PC-9 (cell line): ENCODE results near the gene UBE2E2. TPM values are rescaled to one million over a fixed set of nuclear protein-coding genes. Genes with fewer than 3 reads are reported as not detected.

Source experiments
- BruUV-seq: library from RNA; stranded (reverse); fragments of 400-500 nt; replicated peaks from 2 replicates; lab custom pipeline; 2021; lab: Mats Ljungman, UMichigan
- CTCF ChIA-PET: fragments of 300-600 bp; sonication (Branson Sonifier 250); formaldehyde crosslinking; loops from one replicate; lab custom pipeline; 2022; ENCODE audit warnings: antibody characterized with exemption; lab: Charles Lee
- POLR2A ChIA-PET: fragments of 300-600 bp; sonication (Branson Sonifier 250); formaldehyde crosslinking; loops from one replicate; lab custom pipeline; 2022; ENCODE audit warnings: antibody characterized with exemption; ENCODE audit not compliant: unreplicated experiment; lab: Charles Lee
- DNase-seq, 2 experiments: peaks; one replicate each; pipeline versions ENCODE4 v3.0.0 to v3.0.0-alpha.2; 2015 to 2022; ENCODE audit warnings: mixed read lengths in 1 of 2
- H2AFZ ChIP-seq: fragments of 200-600 bp; sonication (generic); 2 replicates; pipeline ENCODE4 v1.8.1; 2017; ENCODE audit warnings: antibody characterized with exemption
- H3F3A ChIP-seq: fragments of 200-600 bp; sonication (generic); 2 replicates; pipeline ENCODE4 v1.8.1; 2017; ENCODE audit warnings: antibody characterized with exemption, mild to moderate bottlenecking, low read depth; ENCODE audit not compliant: insufficient read depth
- H3K27ac ChIP-seq: fragments of 200-600 bp; sonication (generic); 2 replicates; pipeline ENCODE4 v1.6.1; 2016; ENCODE audit warnings: mixed run types
- H3K27me3 ChIP-seq: fragments of 200-600 bp; sonication (generic); 2 replicates; pipeline ENCODE4 v1.6.1; 2016; ENCODE audit warnings: low read depth, mixed run types; ENCODE audit not compliant: insufficient read depth
- H3K36me3 ChIP-seq: fragments of 200-600 bp; sonication (generic); 2 replicates; pipeline ENCODE4 v1.6.1; 2016; ENCODE audit warnings: low read depth, mixed run types
- H3K4me1 ChIP-seq: fragments of 200-600 bp; sonication (generic); replicated peaks from 2 replicates; pipeline ENCODE4 v1.6.1; 2016; ENCODE audit warnings: mixed run types; ENCODE audit not compliant: insufficient read depth
- H3K4me2 ChIP-seq: fragments of 200-600 bp; sonication (generic); 2 replicates; pipeline ENCODE4 v1.6.1; 2017; ENCODE audit warnings: mixed run types
- H3K4me3 ChIP-seq: fragments of 200-600 bp; sonication (generic); 2 replicates; pipeline ENCODE4 v1.6.1; 2016; ENCODE audit warnings: mixed run types
- H3K79me2 ChIP-seq: fragments of 200-600 bp; sonication (generic); 2 replicates; pipeline ENCODE4 v1.6.1; 2017; ENCODE audit warnings: low read depth, mixed run types
- H3K9me2 ChIP-seq: fragments of 200-600 bp; sonication (generic); 2 replicates; pipeline ENCODE4 v1.8.1; 2017; ENCODE audit warnings: mild to moderate bottlenecking; ENCODE audit not compliant: insufficient read depth
- H3K9me3 ChIP-seq: fragments of 200-600 bp; sonication (generic); 2 replicates; pipeline ENCODE4 v1.8.1; 2016; ENCODE audit warnings: low read depth; ENCODE audit not compliant: insufficient read depth
- H4K20me1 ChIP-seq: fragments of 200-600 bp; sonication (generic); 2 replicates; pipeline ENCODE4 v1.8.1; 2017; ENCODE audit not compliant: insufficient read depth
- EZH2 ChIP-seq: fragments of 200-600 bp; sonication (generic); IDR thresholded peaks from 2 replicates; pipeline ENCODE4 v1.8.0; 2017; ENCODE audit warnings: antibody characterized with exemption, low read depth
- intact Hi-C: fragments of 100-400 bp; cut with micrococcal nuclease; formaldehyde crosslinking; loops from one replicate; pipeline ENCODE4 v1.10.0; 2022; ENCODE audit not compliant: unreplicated experiment
- total RNA-seq: library from RNA; stranded (reverse); gene quantifications from 2 replicates; pipeline ENCODE4 v1.2.3, GENCODE V29; 2021
- TF ChIP-seq, protein P1 (sequence below): fragments of 200-600 bp; sonication (generic); conservative IDR thresholded peaks from 2 replicates; pipeline ENCODE4 v1.6.1; 2017; ENCODE audit warnings: mixed run types, antibody characterized with exemption, mild to moderate bottlenecking, moderate library complexity

The UBE2E2 gene
- total RNA-seq, 1 experiment from 2014 or later, result 48.7 TPM

DNA sequence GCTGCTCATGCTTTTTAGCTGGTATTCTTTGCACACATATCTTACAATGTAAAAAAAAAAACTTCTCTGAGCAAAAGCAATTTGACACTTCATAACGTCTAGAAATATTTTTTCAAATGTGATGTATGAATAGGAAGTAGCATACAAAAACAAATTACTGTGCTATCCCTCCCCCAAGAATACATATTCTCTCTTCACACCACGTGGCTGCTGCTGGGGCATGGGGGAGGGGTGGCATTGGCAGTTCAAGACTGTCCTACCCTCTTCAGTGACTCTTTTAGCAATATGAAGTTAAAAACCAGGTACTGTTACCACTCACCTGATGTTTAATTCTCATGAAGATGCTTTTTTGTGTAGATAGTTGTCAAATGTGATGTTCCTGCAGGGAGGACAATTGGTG is 85.6 kb downstream of the UBE2E2 start:
- intact Hi-C loops, result no loop called here
- no peaks in the 10 kb centered on the region for H3K36me3 ChIP-seq
- CTCF ChIA-PET, result no interaction called here
- H3K4me2 ChIP-seq, result no peak overlapping the region
- POLR2A ChIA-PET, result no interaction called here
- no peak overlapping the region for H3K27ac ChIP-seq
- no peak overlapping the region for H2AFZ ChIP-seq
- H3K27me3 ChIP-seq, result no peaks in the 10 kb centered on the region
- TF ChIP-seq, protein P1, sequence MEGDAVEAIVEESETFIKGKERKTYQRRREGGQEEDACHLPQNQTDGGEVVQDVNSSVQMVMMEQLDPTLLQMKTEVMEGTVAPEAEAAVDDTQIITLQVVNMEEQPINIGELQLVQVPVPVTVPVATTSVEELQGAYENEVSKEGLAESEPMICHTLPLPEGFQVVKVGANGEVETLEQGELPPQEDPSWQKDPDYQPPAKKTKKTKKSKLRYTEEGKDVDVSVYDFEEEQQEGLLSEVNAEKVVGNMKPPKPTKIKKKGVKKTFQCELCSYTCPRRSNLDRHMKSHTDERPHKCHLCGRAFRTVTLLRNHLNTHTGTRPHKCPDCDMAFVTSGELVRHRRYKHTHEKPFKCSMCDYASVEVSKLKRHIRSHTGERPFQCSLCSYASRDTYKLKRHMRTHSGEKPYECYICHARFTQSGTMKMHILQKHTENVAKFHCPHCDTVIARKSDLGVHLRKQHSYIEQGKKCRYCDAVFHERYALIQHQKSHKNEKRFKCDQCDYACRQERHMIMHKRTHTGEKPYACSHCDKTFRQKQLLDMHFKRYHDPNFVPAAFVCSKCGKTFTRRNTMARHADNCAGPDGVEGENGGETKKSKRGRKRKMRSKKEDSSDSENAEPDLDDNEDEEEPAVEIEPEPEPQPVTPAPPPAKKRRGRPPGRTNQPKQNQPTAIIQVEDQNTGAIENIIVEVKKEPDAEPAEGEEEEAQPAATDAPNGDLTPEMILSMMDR, result no peak
- TF ChIP-seq EZH2, result no peak
- peaks cover 29% of the 10 kb centered on the region; the same call in 1 of the 2 replicates for H3K79me2 ChIP-seq
- no peaks in the 10 kb centered on the region for H3K4me1 ChIP-seq
- H3K4me3 ChIP-seq, result no peak overlapping the region
- H4K20me1 ChIP-seq, result peaks cover 29% of the 10 kb centered on the region
- BruUV-seq, result no TSS peak
- DNase-seq, result no peak
- H3F3A ChIP-seq, result 0 out of 2 replicates have a peak, but pooled peaks cover 6% of the 10 kb centered on the region
- peaks cover 8% of the 10 kb centered on the region; the same call in 1 of the 2 replicates for H3K9me3 ChIP-seq
- H3K9me2 ChIP-seq, result no peaks in the 10 kb centered on the region

DNA sequence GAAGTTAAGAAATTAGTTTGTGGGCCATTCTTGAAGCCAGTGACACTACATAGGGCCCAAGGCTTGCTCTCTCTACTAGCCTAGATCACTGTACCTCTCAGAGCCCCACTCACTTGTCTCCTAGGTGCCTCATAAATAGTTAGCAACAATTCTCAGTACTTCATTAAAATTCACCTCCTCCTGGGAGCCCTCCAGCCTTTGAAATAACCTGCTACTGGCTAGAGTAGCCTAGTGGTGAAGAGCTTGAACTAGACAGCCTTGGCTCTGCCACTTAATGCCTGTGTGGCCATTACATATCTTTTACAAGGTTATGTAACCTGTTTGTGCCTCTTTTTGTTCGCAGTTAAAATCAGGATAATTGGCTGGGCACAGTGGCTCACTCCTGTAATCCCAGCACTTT is 89.3 kb downstream of the UBE2E2 start:
- no peak for DNase-seq
- CTCF ChIA-PET, result no interaction called here
- BruUV-seq, result no TSS peak

DNA sequence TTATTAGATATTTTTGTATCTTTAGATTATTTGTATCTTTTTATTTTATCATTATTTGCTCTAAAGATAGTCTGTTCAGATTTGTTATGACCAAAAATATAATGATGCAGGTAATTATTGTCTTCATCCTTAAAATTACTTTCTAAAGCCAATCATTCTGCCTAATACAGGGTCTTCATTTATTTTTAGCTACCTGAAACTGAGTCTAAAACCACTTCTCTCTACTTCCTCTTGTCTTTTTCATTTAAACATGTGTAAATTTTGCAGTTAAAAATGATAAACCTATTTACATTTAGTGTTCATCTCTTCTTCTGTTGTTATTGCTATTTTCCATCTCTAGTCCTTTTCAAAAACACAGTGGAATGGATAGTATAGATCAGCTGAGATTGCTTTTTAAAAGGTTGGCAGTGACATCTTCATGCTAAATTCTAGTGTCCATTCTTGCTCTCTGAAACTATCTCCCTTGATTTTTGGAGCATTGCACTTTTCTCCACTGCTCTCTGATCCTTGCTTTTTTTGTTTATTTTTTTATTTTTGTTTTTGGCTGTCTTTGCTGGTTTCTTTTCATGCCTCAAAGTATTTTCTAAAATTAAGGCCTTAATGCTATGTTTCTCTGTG is 91.8 kb downstream of the UBE2E2 start:
- ChIA-PET POLR2A (no interaction called here), CTCF (no interaction called here)
- Histone ChIP-seq H3K4me1 (no peaks in the 10 kb centered on the region), H2AFZ (no peak overlapping the region), H3K27ac (no peak overlapping the region), H3K4me2 (no peak overlapping the region), H3F3A (0 out of 2 replicates have a peak, but pooled peaks cover 8% of the 10 kb centered on the region), H3K79me2 (peaks cover 24% of the 10 kb centered on the region), H3K36me3 (no peaks in the 10 kb centered on the region), H3K9me3 (no peaks in the 10 kb centered on the region), H3K9me2 (no peaks in the 10 kb centered on the region), H3K4me3 (no peak overlapping the region), H3K27me3 (no peaks in the 10 kb centered on the region), H4K20me1 (peaks cover 19% of the 10 kb centered on the region)
- intact Hi-C loops, result no loop called here
- no TSS peak for BruUV-seq
- DNase-seq, result no peak
- TF ChIP-seq, protein P1, result no peak
- no peak for TF ChIP-seq EZH2

More for the DNA sequence above, 89.3 kb downstream of the UBE2E2 start:
- no peaks in the 10 kb centered on the region for H3K36me3 ChIP-seq
- H3K79me2 ChIP-seq, result peaks cover 30% of the 10 kb centered on the region
- peaks cover 27% of the 10 kb centered on the region for H4K20me1 ChIP-seq
- H3K27ac ChIP-seq, result no peak overlapping the region
- no peaks in the 10 kb centered on the region for H3K9me3 ChIP-seq
- no peaks in the 10 kb centered on the region for H3K4me1 ChIP-seq
- H3K9me2 ChIP-seq, result no peaks in the 10 kb centered on the region
- intact Hi-C loops, result no loop called here
- H2AFZ ChIP-seq, result no peak overlapping the region
- no peaks in the 10 kb centered on the region for H3K27me3 ChIP-seq
- H3F3A ChIP-seq, result 0 out of 2 replicates have a peak, but pooled peaks cover 8% of the 10 kb centered on the region
- no peak overlapping the region for H3K4me2 ChIP-seq
- no peak overlapping the region for H3K4me3 ChIP-seq
- TF ChIP-seq, protein P1, result no peak
- TF ChIP-seq EZH2, result no peak
- POLR2A ChIA-PET, result no interaction called here
